Fibroblast of lung (primary cell): ENCODE data around the gene ERVFRD-1. TPM values are rescaled to one million over a fixed set of nuclear protein-coding genes. Genes with fewer than 3 reads are reported as not detected.

Experiments
- DNase-seq, 2 donors: peaks; one replicate each; pipeline versions ENCODE4 v3.0.0 to v3.0.0-alpha.2; 2010; ENCODE audit warnings: low read depth in 2 of 2
- H2AFZ ChIP-seq: 2 replicates; pipeline ENCODE4 v1.5.1; 2012; ENCODE audit warnings: low read length, control low read depth, inconsistent platforms
- H3K27ac ChIP-seq: 2 replicates; pipeline ENCODE4 v1.5.1; 2011; ENCODE audit warnings: low read length, control low read depth; ENCODE audit not compliant: insufficient read depth
- H3K27me3 ChIP-seq: 2 replicates; pipeline ENCODE4 v1.5.1; 2011; ENCODE audit warnings: mild to moderate bottlenecking, low read length; ENCODE audit not compliant: control insufficient read depth, insufficient read depth
- H3K36me3 ChIP-seq: 2 replicates; pipeline ENCODE4 v1.5.1; 2011; ENCODE audit warnings: low read length; ENCODE audit not compliant: control insufficient read depth, insufficient read depth
- H3K4me1 ChIP-seq: 2 replicates; pipeline ENCODE4 v1.5.1; 2011; ENCODE audit warnings: low read length; ENCODE audit not compliant: control insufficient read depth, insufficient read depth; ENCODE audit errors: extremely low read depth
- H3K4me2 ChIP-seq: 2 replicates; pipeline ENCODE4 v1.5.1; 2011; ENCODE audit warnings: low read length, control low read depth; ENCODE audit not compliant: insufficient read depth; ENCODE audit errors: extremely low read depth
- H3K4me3 ChIP-seq, 4 experiments: fragments of 200-600 bp in 1 of 4; sonication (generic) in 1 of 4; replicated peaks in 1 of 4; 2 replicates each; pipeline ENCODE4 v1.5.1; 2011 to 2016; ENCODE audit warnings: low read length in 4 of 4, low read depth in 3 of 4, mild to moderate bottlenecking in 3 of 4, control low read depth in 2 of 4, inconsistent platforms in 1 of 4, mixed read lengths in 1 of 4; ENCODE audit not compliant: insufficient read depth in 1 of 4; ENCODE audit errors: control extremely low read depth in 1 of 4
- H3K79me2 ChIP-seq: 2 replicates; pipeline ENCODE4 v1.5.1; 2012; ENCODE audit warnings: mild to moderate bottlenecking, low read length, inconsistent platforms; ENCODE audit not compliant: control insufficient read depth, insufficient read depth
- H3K9ac ChIP-seq: 2 replicates; pipeline ENCODE4 v1.5.1; 2011; ENCODE audit warnings: mild to moderate bottlenecking, low read length, control low read depth; ENCODE audit not compliant: insufficient read depth
- H3K9me3 ChIP-seq: 2 replicates; pipeline ENCODE4 v1.5.1; 2012; ENCODE audit warnings: low read depth, low read length; ENCODE audit not compliant: control insufficient read depth, insufficient read depth
- H4K20me1 ChIP-seq: 2 replicates; pipeline ENCODE4 v1.5.1; 2011; ENCODE audit warnings: low read length; ENCODE audit not compliant: control insufficient read depth, insufficient read depth; ENCODE audit errors: extremely low read depth
- CTCF ChIP-seq, 2 donors: IDR thresholded peaks in 1 of 2; conservative IDR thresholded peaks in 1 of 2; 1 replicate in 1 of 2; 2 replicates in 1 of 2; pipeline ENCODE4 v1.5.1; 2011 to 2012; ENCODE audit warnings: low read length in 2 of 2, control low read depth in 1 of 2, inconsistent platforms in 1 of 2, low read depth in 1 of 2, mild to moderate bottlenecking in 1 of 2
- EZH2 ChIP-seq: IDR thresholded peaks from 2 replicates; pipeline ENCODE4 v1.5.1; 2012; ENCODE audit warnings: low read length, control low read depth, mild to moderate bottlenecking; ENCODE audit errors: missing control alignments
- polyA plus RNA-seq, 2 donors: library from polyadenylated mRNA; depleted of rRNA in 1 of 2; stranded (reverse) in 1 of 2; unstranded in 1 of 2; fragments of >200 nt; gene quantifications; 2 replicates each; pipeline ENCODE4 v1.2.1, GENCODE V29; 2011 to 2012; ENCODE audit warnings: missing spikeins in 1 of 2
- total RNA-seq: library from RNA; depleted of rRNA; stranded (reverse); fragments of >200 nt; gene quantifications from 2 replicates; pipeline ENCODE4 v1.2.1, GENCODE V29; 2014

The ERVFRD-1 gene
- total and polyA plus RNA-seq, 2 donors (not counting 1 experiment from before 2014, with no cell fraction given) = not detected

GRCh38 chr6:11133281-11133680, 21.8 kb upstream of the ERVFRD-1 start:
- Histone ChIP-seq H3K79me2 (peaks cover 6% of the 10 kb centered on the region), H2AFZ (no peak overlapping the region), H3K9me3 (no peaks in the 10 kb centered on the region), H4K20me1 (no peaks in the 10 kb centered on the region), H3K4me3 (no peak overlapping the region), H3K4me2 (no peak overlapping the region), H3K9ac (no peak overlapping the region), H3K27ac (no peak overlapping the region), H3K27me3 (no peaks in the 10 kb centered on the region), H3K4me1 (no peaks in the 10 kb centered on the region), H3K36me3 (peaks cover 3% of the 10 kb centered on the region)
- DNase-seq = no peak
- TF ChIP-seq EZH2 (no peak), CTCF (conservative IDR thresholded peaks at IDR 0.05 in 1 of 2, IDR thresholded peaks at IDR 0.05 in 1 of 2; ENCODE audit: low read depth in 1 of 2, low read length in 2 of 2) (no peak)

- TF ChIP-seq EZH2 = no peak
- TF ChIP-seq CTCF (conservative IDR thresholded peaks at IDR 0.05 in 1 of 2, IDR thresholded peaks at IDR 0.05 in 1 of 2; ENCODE audit: low read depth in 1 of 2, low read length in 2 of 2) = no peak
- H3K4me3 ChIP-seq = no peak overlapping the region
- no peak overlapping the region for H3K4me2 ChIP-seq
- H3K36me3 ChIP-seq = peaks cover 3% of the 10 kb centered on the region
- peaks cover 7% of the 10 kb centered on the region for H3K79me2 ChIP-seq
- no peak overlapping the region for H3K9ac ChIP-seq
- no peaks in the 10 kb centered on the region for H3K27me3 ChIP-seq
- no peak for DNase-seq
- H2AFZ ChIP-seq = no peak overlapping the region
- H4K20me1 ChIP-seq = no peaks in the 10 kb centered on the region
- H3K27ac ChIP-seq = no peak overlapping the region
- no peaks in the 10 kb centered on the region for H3K4me1 ChIP-seq
- H3K9me3 ChIP-seq = no peaks in the 10 kb centered on the region
Observed at GRCh38 chr6:11132194-11132888, 20.8 kb upstream of the ERVFRD-1 start.

GRCh38 chr6:11130605-11131004, 19.1 kb upstream of the ERVFRD-1 start:
- Histone ChIP-seq H3K27ac (no peak overlapping the region), H3K4me2 (no peak overlapping the region), H3K27me3 (no peaks in the 10 kb centered on the region), H4K20me1 (no peaks in the 10 kb centered on the region), H3K9me3 (no peaks in the 10 kb centered on the region), H3K79me2 (peaks cover 7% of the 10 kb centered on the region), H3K9ac (no peak overlapping the region), H3K36me3 (peaks cover 3% of the 10 kb centered on the region), H2AFZ (no peak overlapping the region), H3K4me1 (no peaks in the 10 kb centered on the region), H3K4me3 (no peak overlapping the region)
- no peak for DNase-seq
- TF ChIP-seq CTCF (conservative IDR thresholded peaks at IDR 0.05 in 1 of 2, IDR thresholded peaks at IDR 0.05 in 1 of 2; ENCODE audit: low read depth in 1 of 2, low read length in 2 of 2) (no peak), EZH2 (no peak)
